Caco-2 (cell line): Measurements from ENCODE around the gene MYO10. TPM values are rescaled to one million over a fixed set of nuclear protein-coding genes. Genes with fewer than 3 reads are reported as not detected.
A peak's percentile ranks its signal among the peaks of the same experiment; 100 is the strongest.

Source experiments
- BruUV-seq: library from RNA; stranded (reverse); fragments of 400-500 nt; replicated peaks from 2 replicates; lab custom pipeline; 2021; lab: Mats Ljungman, UMichigan
- CTCF ChIA-PET: fragments of 300-600 bp; sonication (Branson Sonifier 250); formaldehyde crosslinking; loops from one replicate; lab custom pipeline; 2022; ENCODE audit warnings: antibody characterized with exemption; lab: Charles Lee
- POLR2A ChIA-PET: fragments of 300-600 bp; sonication (Branson Sonifier 250); formaldehyde crosslinking; loops from one replicate; lab custom pipeline; 2022; ENCODE audit warnings: antibody characterized with exemption; lab: Charles Lee
- DNase-seq, 2 experiments: peaks; one replicate each; pipeline versions ENCODE4 v3.0.0 to v3.0.0-alpha.2; 2020 to 2022
- H3K27me3 ChIP-seq: replicated peaks from 2 replicates; pipeline ENCODE4 v1.6.0; 2011; ENCODE audit warnings: low read length; ENCODE audit not compliant: control insufficient read depth, insufficient read depth
- H3K36me3 ChIP-seq: 2 replicates; pipeline ENCODE4 v1.5.1; 2011; ENCODE audit warnings: low read length; ENCODE audit not compliant: control insufficient read depth, insufficient read depth
- H3K4me1 ChIP-seq: fragments of 250-450 bp; sonication (Bioruptor Pico); 2 replicates; pipeline ENCODE4 v1.5.1; 2020; ENCODE audit warnings: mild to moderate bottlenecking
- H3K4me3 ChIP-seq: 2 replicates; pipeline ENCODE4 v1.5.1; 2011; ENCODE audit warnings: low read depth, mild to moderate bottlenecking, control low read depth, low read length
- H3K9me3 ChIP-seq: fragments of 250-450 bp; sonication (Bioruptor Pico); 2 replicates; pipeline ENCODE4 v1.5.1; 2020; ENCODE audit warnings: mild to moderate bottlenecking, moderate library complexity
- H3K27ac Mint-ChIP-seq: one replicate; pipeline ENCODE4 v1.8.0; 2022; ENCODE audit warnings: mixed read lengths; ENCODE audit not compliant: unreplicated experiment
- H3K27me3 Mint-ChIP-seq: one replicate; pipeline ENCODE4 v1.8.0; 2022; ENCODE audit warnings: mixed read lengths; ENCODE audit not compliant: insufficient read depth, unreplicated experiment
- H3K36me3 Mint-ChIP-seq: one replicate; pipeline ENCODE4 v1.8.0; 2022; ENCODE audit warnings: mild to moderate bottlenecking, mixed read lengths; ENCODE audit not compliant: insufficient read depth, unreplicated experiment
- H3K4me1 Mint-ChIP-seq: one replicate; pipeline ENCODE4 v1.8.0; 2022; ENCODE audit warnings: low read depth, mixed read lengths; ENCODE audit not compliant: unreplicated experiment
- H3K4me3 Mint-ChIP-seq: one replicate; pipeline ENCODE4 v1.8.0; 2022; ENCODE audit warnings: mild to moderate bottlenecking, moderate library complexity, mixed read lengths; ENCODE audit not compliant: unreplicated experiment
- H3K9me3 Mint-ChIP-seq: one replicate; pipeline ENCODE4 v1.8.0; 2022; ENCODE audit warnings: mixed read lengths; ENCODE audit not compliant: unreplicated experiment
- intact Hi-C: fragments of 100-400 bp; cut with micrococcal nuclease; formaldehyde crosslinking; loops from one replicate; pipeline ENCODE4 v1.10.0; 2022; ENCODE audit not compliant: unreplicated experiment
- total RNA-seq: library from RNA; stranded (reverse); gene quantifications from 2 replicates; pipeline ENCODE4 v1.2.3, GENCODE V29; 2022
- TF ChIP-seq, protein P1 (sequence below), 2 experiments: fragments of 200-600 bp in 1 of 2; IDR thresholded peaks; 1 replicate in 1 of 2; 2 replicates in 1 of 2; pipeline versions ENCODE4 v1.5.1 to v1.8.0; 2011 to 2022; ENCODE audit warnings: antibody characterized with exemption in 1 of 2, control low read depth in 1 of 2, inconsistent platforms in 1 of 2, low read depth in 1 of 2, low read length in 1 of 2, mild to moderate bottlenecking in 1 of 2, moderate library complexity in 1 of 2; ENCODE audit not compliant: insufficient read depth in 1 of 2, severe bottlenecking in 1 of 2, unreplicated experiment in 1 of 2

MYO10 gene
- total RNA-seq, 1 experiment from 2014 or later, result 67.6 TPM

DNA sequence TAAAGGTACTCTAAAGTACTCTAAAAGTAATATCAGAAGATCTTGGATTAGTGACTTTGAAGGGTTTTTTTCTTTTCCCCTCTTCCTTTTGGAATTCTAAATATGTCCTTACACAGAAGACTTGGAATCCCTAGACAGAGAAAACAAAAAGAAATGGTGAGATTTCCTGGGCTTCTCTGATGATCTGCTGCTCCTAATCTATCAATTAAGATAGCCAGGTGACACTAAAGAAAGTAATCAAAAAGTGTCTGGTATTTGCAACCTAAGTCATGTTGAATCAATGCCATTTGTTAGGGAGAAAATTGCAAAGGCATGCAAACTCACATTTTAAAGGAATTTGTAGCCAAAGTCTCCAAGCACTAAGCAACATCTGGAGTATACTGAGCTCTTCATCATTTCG, 29.5 kb upstream of the MYO10 start:
- Mint-ChIP-seq H3K9me3 (no peaks in the 10 kb centered on the region), H3K4me1 (peaks cover 6% of the 10 kb centered on the region), H3K36me3 (no peaks in the 10 kb centered on the region), H3K27me3 (no peaks in the 10 kb centered on the region), H3K27ac (peak overlapping the region; percentile 55), H3K4me3 (peak overlapping the region; percentile 29)
- H3K4me3 ChIP-seq, result no peak overlapping the region
- H3K9me3 ChIP-seq, result no peaks in the 10 kb centered on the region
- H3K4me1 ChIP-seq, result peaks cover 10% of the 10 kb centered on the region; the same call in 1 of the 2 replicates
- H3K36me3 ChIP-seq, result no peaks in the 10 kb centered on the region
- no peaks in the 10 kb centered on the region for H3K27me3 ChIP-seq
- no peak for DNase-seq
- TF ChIP-seq, protein P1, sequence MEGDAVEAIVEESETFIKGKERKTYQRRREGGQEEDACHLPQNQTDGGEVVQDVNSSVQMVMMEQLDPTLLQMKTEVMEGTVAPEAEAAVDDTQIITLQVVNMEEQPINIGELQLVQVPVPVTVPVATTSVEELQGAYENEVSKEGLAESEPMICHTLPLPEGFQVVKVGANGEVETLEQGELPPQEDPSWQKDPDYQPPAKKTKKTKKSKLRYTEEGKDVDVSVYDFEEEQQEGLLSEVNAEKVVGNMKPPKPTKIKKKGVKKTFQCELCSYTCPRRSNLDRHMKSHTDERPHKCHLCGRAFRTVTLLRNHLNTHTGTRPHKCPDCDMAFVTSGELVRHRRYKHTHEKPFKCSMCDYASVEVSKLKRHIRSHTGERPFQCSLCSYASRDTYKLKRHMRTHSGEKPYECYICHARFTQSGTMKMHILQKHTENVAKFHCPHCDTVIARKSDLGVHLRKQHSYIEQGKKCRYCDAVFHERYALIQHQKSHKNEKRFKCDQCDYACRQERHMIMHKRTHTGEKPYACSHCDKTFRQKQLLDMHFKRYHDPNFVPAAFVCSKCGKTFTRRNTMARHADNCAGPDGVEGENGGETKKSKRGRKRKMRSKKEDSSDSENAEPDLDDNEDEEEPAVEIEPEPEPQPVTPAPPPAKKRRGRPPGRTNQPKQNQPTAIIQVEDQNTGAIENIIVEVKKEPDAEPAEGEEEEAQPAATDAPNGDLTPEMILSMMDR (IDR thresholded peaks at IDR 0.05; ENCODE audit: insufficient read depth in 1 of 2, low read depth in 1 of 2, low read length in 1 of 2, severe bottlenecking in 1 of 2, unreplicated experiment in 1 of 2), result no peak
- BruUV-seq, result no TSS peak
- ChIA-PET POLR2A (no interaction called here), CTCF (no interaction called here)
- intact Hi-C loops, result loop anchor here (1.0 kb wide), 1 partner anchor 29 kb away; the partner anchor contains the start of gene MYO10

DNA sequence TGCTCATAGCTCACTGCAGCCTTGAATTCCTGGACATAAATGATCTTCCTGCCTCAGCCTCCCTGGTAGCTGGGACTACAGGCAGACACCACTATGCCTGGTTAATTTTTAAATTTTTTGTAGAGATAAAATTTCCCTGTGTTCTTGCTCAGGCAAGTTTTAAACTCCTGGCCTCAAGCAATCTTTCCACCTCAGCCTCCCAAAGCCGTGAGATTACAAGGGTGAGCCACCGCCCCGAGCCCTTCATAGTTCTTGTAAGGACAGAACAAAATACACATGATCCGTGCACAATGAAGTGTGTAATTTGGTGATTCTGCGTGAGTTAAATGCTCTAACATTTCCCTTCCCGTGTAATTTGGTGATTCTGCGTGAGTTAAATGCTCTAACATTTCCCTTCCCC, 27.7 kb upstream of the MYO10 start:
- Mint-ChIP-seq H3K9me3 (no peaks in the 10 kb centered on the region), H3K27me3 (no peaks in the 10 kb centered on the region), H3K36me3 (no peaks in the 10 kb centered on the region), H3K4me3 (no peak overlapping the region), H3K27ac (peak overlapping the region; percentile 29), H3K4me1 (peaks cover 6% of the 10 kb centered on the region)
- no TSS peak for BruUV-seq
- POLR2A ChIA-PET, result no interaction called here
- intact Hi-C loops, result no loop called here
- no peaks in the 10 kb centered on the region for H3K27me3 ChIP-seq
- no peak for DNase-seq
- H3K4me3 ChIP-seq, result no peak overlapping the region
- H3K36me3 ChIP-seq, result no peaks in the 10 kb centered on the region
- H3K9me3 ChIP-seq, result no peaks in the 10 kb centered on the region
- CTCF ChIA-PET, result no interaction called here
- H3K4me1 ChIP-seq, result peaks cover 10% of the 10 kb centered on the region; the same call in 1 of the 2 replicates
- TF ChIP-seq, protein P1 (IDR thresholded peaks at IDR 0.05; ENCODE audit: insufficient read depth in 1 of 2, low read depth in 1 of 2, low read length in 1 of 2, severe bottlenecking in 1 of 2, unreplicated experiment in 1 of 2), result no peak

DNA sequence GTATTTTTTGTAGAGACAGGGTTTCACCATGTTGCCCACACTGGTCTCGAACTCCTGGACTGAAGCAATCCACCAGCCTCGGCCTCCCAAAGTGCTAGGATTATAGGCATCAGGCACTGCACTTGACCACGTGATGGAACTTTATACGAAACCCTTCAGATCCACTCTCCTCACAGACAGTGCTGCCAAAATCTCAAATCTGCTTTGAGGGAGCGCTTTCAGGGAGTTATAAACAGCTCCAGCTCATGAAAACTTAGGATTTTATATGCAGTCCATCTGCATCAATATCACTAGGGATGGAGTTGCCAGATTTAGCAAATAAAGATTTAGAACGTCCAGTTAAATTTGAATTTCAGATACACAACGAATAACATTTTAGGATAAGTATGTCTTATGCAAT, 25.0 kb upstream of the MYO10 start:
- Mint-ChIP-seq H3K4me3 (no peak overlapping the region), H3K27me3 (no peaks in the 10 kb centered on the region), H3K4me1 (peaks cover 6% of the 10 kb centered on the region), H3K36me3 (no peaks in the 10 kb centered on the region), H3K27ac (no peak overlapping the region), H3K9me3 (no peaks in the 10 kb centered on the region)
- DNase-seq, result no peak
- intact Hi-C loops, result no loop called here
- POLR2A ChIA-PET, result no interaction called here
- Histone ChIP-seq H3K4me1 (peaks cover 10% of the 10 kb centered on the region; the same call in 1 of the 2 replicates), H3K36me3 (no peaks in the 10 kb centered on the region), H3K27me3 (no peaks in the 10 kb centered on the region), H3K9me3 (no peaks in the 10 kb centered on the region), H3K4me3 (no peak overlapping the region)
- no TSS peak for BruUV-seq
- TF ChIP-seq, protein P1 (IDR thresholded peaks at IDR 0.05; ENCODE audit: insufficient read depth in 1 of 2, low read depth in 1 of 2, low read length in 1 of 2, severe bottlenecking in 1 of 2, unreplicated experiment in 1 of 2), result no peak
- CTCF ChIA-PET, result no interaction called here
